HepG2 (cell line): Measurements from ENCODE around the gene LDLR. TPM values are rescaled to one million over a fixed set of nuclear protein-coding genes. Genes with fewer than 3 reads are reported as not detected.

ENCODE experiments used
- HOXA5 ChIP-seq: sonication (generic); formaldehyde crosslinking; IDR thresholded peaks from 2 replicates; pipeline ENCODE4 v1.4.0; 2020; ENCODE audit warnings: missing genetic modification reagents
- NR2F6 ChIP-seq, 2 experiments: IDR thresholded peaks; 2 replicates each; pipeline ENCODE4 v1.6.1; 2016; ENCODE audit warnings: antibody characterized with exemption in 1 of 2, mild to moderate bottlenecking in 1 of 2
- PHF21A ChIP-seq: sonication (generic); formaldehyde crosslinking; IDR thresholded peaks from 2 replicates; pipeline ENCODE4 v1.5.0; 2020; ENCODE audit warnings: mild to moderate bottlenecking, missing genetic modification reagents
- THYN1 ChIP-seq: sonication (generic); formaldehyde crosslinking; IDR thresholded peaks from 2 replicates; pipeline ENCODE4 v1.8.1; 2023; ENCODE audit warnings: low read depth, mild to moderate bottlenecking, moderate library complexity, missing genetic modification reagents, borderline replicate concordance
- ZNF142 ChIP-seq: sonication (generic); formaldehyde crosslinking; IDR thresholded peaks from 2 replicates; pipeline ENCODE4 v1.4.0; 2020; ENCODE audit warnings: missing genetic modification reagents
- ZNF34 ChIP-seq: sonication (generic); formaldehyde crosslinking; IDR thresholded peaks from 2 replicates; pipeline ENCODE4 v1.4.0; 2020; ENCODE audit warnings: mild to moderate bottlenecking, missing genetic modification reagents, borderline replicate concordance
- polyA plus RNA-seq, 8 experiments: library from polyadenylated mRNA; depleted of rRNA in 3 of 8; stranded (reverse) in 7 of 8; unstranded in 1 of 8; fragments of >200 nt; fragmentation: Illumina TruSeq in 4 of 8; extraction: Trizol in 4 of 8; gene quantifications; 2 replicates each; pipeline versions ENCODE4 v1.2.1 to v1.2.3, GENCODE V29; 2011 to 2016; ENCODE audit warnings: low read depth in 4 of 8, missing spikeins in 1 of 8, mixed read lengths in 1 of 8; ENCODE audit not compliant: insufficient read depth in 1 of 8
- total RNA-seq, 5 experiments: library from RNA; depleted of rRNA; stranded (reverse); fragments of >200 nt; fragmentation: Illumina TruSeq; extraction: Trizol; gene quantifications; 2 replicates each; pipeline ENCODE4 v1.2.3, GENCODE V29; 2016; ENCODE audit warnings: low read depth in 1 of 5
- TF ChIP-seq, protein P1 (sequence below): IDR thresholded peaks from 2 replicates; pipeline ENCODE4 v1.6.1; 2018; ENCODE audit warnings: missing genetic modification reagents, mild to moderate bottlenecking, missing compliant biosample characterization

Gene LDLR
- total and polyA plus RNA-seq, 2 of the 13 experiments (the other 11 are each of a cell fraction or from before 2014, with no cell fraction given): 51.6 to 92.5 TPM

DNA sequence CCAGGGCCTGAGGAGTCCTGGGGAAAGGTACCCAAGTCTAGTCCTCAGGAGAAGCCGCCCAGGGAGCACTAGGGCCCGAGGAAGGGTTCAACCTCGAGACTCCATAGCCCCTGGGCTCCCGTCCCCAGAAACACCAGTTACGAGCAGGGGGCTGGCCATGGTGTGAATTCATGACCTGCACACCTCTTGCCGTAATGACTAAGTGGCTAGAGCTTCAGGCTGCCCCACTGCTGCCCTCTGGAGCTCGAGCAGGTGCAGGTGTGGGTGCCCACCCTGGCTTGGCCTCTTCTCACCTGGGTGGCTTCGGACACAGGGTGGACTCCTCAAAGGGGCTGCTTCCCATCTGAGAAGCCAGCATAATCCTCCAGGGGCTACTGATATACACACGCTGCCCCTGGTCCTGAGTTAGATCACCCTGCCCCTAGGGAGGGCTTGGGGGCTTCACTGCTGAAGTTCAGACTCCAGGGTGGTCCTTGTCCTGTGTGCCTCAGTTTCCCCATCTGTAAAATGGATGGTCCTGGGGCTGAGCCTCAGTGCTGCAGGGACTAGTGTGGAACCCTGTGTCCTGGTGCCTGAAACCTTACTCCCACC lies 52.8 kb downstream of the LDLR start (continued):
- TF ChIP-seq, protein P1, sequence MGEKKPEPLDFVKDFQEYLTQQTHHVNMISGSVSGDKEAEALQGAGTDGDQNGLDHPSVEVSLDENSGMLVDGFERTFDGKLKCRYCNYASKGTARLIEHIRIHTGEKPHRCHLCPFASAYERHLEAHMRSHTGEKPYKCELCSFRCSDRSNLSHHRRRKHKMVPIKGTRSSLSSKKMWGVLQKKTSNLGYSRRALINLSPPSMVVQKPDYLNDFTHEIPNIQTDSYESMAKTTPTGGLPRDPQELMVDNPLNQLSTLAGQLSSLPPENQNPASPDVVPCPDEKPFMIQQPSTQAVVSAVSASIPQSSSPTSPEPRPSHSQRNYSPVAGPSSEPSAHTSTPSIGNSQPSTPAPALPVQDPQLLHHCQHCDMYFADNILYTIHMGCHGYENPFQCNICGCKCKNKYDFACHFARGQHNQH (CRISPR knock-in tag): no peak
- TF ChIP-seq ZNF34 (CRISPR knock-in tag) (no peak), HOXA5 (no peak), THYN1 (CRISPR knock-in tag) (no peak), ZNF142 (no peak), PHF21A (CRISPR knock-in tag) (no peak; the same call in 1 of the 2 replicates), NR2F6 (IDR thresholded peaks at IDR 0.05) (no peak), NR2F6 (CRISPR knock-in tag; IDR thresholded peaks at IDR 0.05) (peak; percentile 17; the same call in 1 of the 2 replicates)
